ENCODE measurements around the gene LPAR2.

DNA sequence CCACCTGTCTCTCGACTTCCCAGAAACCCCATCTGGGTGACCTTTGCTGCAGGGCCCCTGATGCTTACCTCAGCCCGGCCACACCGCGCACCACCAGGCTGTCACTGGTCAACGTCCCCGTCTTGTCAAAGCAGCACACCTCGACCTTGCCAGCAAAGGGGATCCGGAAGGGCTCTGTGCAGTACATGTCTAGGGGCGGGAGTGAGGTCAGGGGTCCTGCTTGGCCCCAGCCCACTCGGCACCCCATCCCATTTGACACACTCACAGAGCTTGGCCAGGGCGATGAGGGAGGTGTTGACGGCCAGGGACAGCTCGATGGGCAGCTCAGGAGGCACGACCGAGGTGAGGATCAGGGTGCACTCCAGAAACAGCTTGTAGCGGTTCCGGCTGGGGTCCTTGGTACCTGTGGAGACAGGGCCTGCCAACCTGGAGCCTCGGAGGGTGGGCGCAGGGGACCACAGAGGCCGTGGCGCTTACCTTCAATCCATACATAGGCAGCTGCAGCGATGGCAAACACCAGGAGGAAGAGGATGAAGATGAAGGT lies 27.1 kb upstream of the LPAR2 start:
- TF ChIP-seq, protein P1, sequence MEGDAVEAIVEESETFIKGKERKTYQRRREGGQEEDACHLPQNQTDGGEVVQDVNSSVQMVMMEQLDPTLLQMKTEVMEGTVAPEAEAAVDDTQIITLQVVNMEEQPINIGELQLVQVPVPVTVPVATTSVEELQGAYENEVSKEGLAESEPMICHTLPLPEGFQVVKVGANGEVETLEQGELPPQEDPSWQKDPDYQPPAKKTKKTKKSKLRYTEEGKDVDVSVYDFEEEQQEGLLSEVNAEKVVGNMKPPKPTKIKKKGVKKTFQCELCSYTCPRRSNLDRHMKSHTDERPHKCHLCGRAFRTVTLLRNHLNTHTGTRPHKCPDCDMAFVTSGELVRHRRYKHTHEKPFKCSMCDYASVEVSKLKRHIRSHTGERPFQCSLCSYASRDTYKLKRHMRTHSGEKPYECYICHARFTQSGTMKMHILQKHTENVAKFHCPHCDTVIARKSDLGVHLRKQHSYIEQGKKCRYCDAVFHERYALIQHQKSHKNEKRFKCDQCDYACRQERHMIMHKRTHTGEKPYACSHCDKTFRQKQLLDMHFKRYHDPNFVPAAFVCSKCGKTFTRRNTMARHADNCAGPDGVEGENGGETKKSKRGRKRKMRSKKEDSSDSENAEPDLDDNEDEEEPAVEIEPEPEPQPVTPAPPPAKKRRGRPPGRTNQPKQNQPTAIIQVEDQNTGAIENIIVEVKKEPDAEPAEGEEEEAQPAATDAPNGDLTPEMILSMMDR (IDR thresholded peaks at IDR 0.05; ENCODE audit: low read length): no peak
- no peak for TF ChIP-seq EZH2 (IDR thresholded peaks at IDR 0.05; ENCODE audit: borderline replicate concordance, low read length)

Measured in OCI-LY1 (cell line).